ENCODE data around the gene PKP4.

DNA sequence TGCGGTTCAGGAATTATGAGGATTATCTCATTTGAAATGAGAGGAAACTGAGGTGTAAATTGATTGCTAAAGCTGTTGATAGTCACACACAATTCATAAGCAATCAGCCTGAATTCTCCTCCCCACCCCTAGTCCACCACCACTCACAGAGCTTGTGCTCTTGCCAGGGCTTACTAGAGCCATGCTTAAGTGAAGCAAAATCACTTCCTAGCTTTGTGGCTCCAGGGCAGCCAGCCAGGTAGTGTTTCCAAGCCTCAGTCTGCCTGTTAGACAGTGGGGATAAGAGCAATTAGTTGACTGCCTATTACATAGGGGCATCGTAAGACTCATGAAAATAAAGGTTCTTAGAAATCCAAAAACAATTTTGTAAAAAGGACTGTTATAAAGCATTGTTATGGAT is 87.2 kb downstream of the PKP4 start:
- TF ChIP-seq, protein P1, sequence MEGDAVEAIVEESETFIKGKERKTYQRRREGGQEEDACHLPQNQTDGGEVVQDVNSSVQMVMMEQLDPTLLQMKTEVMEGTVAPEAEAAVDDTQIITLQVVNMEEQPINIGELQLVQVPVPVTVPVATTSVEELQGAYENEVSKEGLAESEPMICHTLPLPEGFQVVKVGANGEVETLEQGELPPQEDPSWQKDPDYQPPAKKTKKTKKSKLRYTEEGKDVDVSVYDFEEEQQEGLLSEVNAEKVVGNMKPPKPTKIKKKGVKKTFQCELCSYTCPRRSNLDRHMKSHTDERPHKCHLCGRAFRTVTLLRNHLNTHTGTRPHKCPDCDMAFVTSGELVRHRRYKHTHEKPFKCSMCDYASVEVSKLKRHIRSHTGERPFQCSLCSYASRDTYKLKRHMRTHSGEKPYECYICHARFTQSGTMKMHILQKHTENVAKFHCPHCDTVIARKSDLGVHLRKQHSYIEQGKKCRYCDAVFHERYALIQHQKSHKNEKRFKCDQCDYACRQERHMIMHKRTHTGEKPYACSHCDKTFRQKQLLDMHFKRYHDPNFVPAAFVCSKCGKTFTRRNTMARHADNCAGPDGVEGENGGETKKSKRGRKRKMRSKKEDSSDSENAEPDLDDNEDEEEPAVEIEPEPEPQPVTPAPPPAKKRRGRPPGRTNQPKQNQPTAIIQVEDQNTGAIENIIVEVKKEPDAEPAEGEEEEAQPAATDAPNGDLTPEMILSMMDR (conservative IDR thresholded peaks at IDR 0.05): no peak
- no peak for TF ChIP-seq EZH2 (IDR thresholded peaks at IDR 0.05; ENCODE audit: low read depth)

Measured in PC-9 (cell line).